ENCODE data around the gene NAGPA.
A peak's percentile ranks its signal among the peaks of the same experiment; 100 is the strongest.
"Not testable (repeated sequence)": the region's sequence is repeated elsewhere in the genome, so short reads cannot be mapped to it uniquely, and the experiment has no call there.

Gene NAGPA

DNA sequence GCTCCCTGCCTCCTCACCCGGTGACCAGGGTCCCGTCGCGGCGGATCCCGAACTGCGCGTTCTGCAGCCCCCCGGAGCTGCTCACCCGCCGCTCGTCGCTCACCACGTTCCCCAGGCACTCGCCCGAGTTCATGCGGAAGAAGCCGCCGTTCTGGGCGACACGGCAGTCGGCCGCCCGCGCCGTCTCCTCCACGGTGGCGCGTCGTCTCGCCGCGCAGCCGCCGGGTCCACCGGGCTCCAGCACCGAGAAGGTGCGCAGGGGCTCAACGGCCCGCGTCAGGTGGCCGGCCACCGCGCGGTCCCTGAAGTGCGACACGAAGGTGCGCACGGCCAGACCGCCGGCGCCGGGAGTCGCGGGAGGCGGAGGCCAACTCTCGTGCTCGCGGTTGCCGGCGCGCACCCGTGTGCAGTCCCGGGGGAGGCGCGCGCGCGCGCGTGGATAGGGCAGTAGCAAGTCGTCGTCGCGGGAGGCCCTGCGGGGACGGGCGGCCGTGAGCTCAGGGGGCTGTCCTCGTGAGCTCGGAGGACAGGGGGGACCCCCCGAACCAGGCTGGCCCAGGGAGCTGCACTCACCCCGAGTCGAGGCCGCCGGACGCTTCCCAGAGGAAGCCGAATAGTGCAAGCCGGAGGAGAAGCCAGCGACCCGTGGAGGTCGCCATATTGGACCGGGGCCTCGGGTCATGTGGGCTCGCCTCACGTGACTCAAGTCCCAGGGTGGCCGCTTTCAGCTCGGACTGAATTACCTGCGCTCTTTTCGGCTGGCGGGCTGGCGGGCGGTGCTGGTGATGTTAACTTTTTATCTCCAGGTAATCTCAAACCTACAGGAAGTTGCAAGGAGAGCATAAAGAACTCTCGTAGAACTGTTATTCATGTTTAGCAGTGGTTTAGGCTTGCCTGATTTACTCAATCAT lies at the start of gene NAGPA:
NAGPA (minus strand) TSS at position 680 of the 911 bp plus-strand sequence; CDS start at position 659, 21 bp downstream.
- H3K36me3 ChIP-seq (ENCODE audit: control insufficient read depth in 1 of 2, insufficient read depth in 2 of 2, low read length in 2 of 2) = peaks cover 8 to 10% of the 10 kb centered on the region in 2 donors
- no peaks in the 10 kb centered on the region for H3K9me3 ChIP-seq (ENCODE audit: control insufficient read depth in 1 of 2, low read length in 2 of 2)
- H3K9ac ChIP-seq (ENCODE audit: low read depth in 1 of 2, low read length in 2 of 2) = peak within 1 kb of the TSS; percentile 48 to 71
- peaks cover 16 to 17% of the 10 kb centered on the region in 2 donors for H3K4me1 ChIP-seq (ENCODE audit: control insufficient read depth in 1 of 2, insufficient read depth in 2 of 2, low read length in 2 of 2)
- H3K27me3 ChIP-seq (ENCODE audit: control insufficient read depth in 1 of 2, insufficient read depth in 2 of 2, low read length in 2 of 2) = no peaks in the 10 kb centered on the region
- H3K4me3 ChIP-seq (ENCODE audit: low read depth in 1 of 2, low read length in 2 of 2) = peak within 1 kb of the TSS; percentile 82 to 95
- peak within 1 kb of the TSS; percentile 61 for H3K27ac ChIP-seq (ENCODE audit: low read depth, low read length)

- H3K9ac ChIP-seq (ENCODE audit: low read depth in 1 of 2, low read length in 2 of 2); H3K27ac ChIP-seq (ENCODE audit: low read depth, low read length); H3K27me3 ChIP-seq (ENCODE audit: control insufficient read depth in 1 of 2, insufficient read depth in 2 of 2, low read length in 2 of 2); H3K4me1 ChIP-seq (ENCODE audit: control insufficient read depth in 1 of 2, insufficient read depth in 2 of 2, low read length in 2 of 2); H3K4me3 ChIP-seq (ENCODE audit: low read depth in 1 of 2, low read length in 2 of 2); H3K9me3 ChIP-seq (ENCODE audit: control insufficient read depth in 1 of 2, low read length in 2 of 2): not testable (repeated sequence)
- peaks cover 4 to 24% of the 10 kb centered on the region in 2 donors for H3K36me3 ChIP-seq (ENCODE audit: control insufficient read depth in 1 of 2, insufficient read depth in 2 of 2, low read length in 2 of 2)
These were observed 47.3 kb upstream of the NAGPA start for GRCh38 chr16:5080996-5081395.

DNA sequence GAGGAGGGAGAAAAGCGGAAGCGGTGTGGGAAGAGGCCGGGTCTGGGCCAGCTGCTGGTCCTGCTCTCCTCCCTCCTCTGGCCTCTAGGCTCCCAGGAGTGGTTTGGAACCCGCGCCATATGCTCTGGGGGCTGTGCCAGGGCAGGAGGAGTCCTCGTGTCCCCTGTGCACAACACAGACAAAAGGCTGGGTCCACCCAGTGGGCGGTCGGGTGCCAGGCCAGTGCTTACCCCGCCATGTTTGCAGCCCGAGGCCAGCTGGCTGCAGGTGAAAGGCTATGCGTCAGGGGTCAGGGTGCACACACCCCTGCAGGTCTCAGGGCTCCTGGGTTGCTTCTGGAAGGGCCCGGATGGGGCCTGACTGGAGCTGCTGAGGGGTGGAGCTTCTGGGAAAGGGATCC lies 46.7 kb upstream of the NAGPA start:
- H3K27me3 ChIP-seq (ENCODE audit: control insufficient read depth in 1 of 2, insufficient read depth in 2 of 2, low read length in 2 of 2); H3K4me1 ChIP-seq (ENCODE audit: control insufficient read depth in 1 of 2, insufficient read depth in 2 of 2, low read length in 2 of 2); H3K9ac ChIP-seq (ENCODE audit: low read depth in 1 of 2, low read length in 2 of 2); H3K27ac ChIP-seq (ENCODE audit: low read depth, low read length); H3K9me3 ChIP-seq (ENCODE audit: control insufficient read depth in 1 of 2, low read length in 2 of 2); H3K4me3 ChIP-seq (ENCODE audit: low read depth in 1 of 2, low read length in 2 of 2): not testable (repeated sequence)
- H3K36me3 ChIP-seq (ENCODE audit: control insufficient read depth in 1 of 2, insufficient read depth in 2 of 2, low read length in 2 of 2) = peaks cover 9 to 25% of the 10 kb centered on the region in 2 donors

- peaks cover 0 to 4% of the 10 kb centered on the region in 2 donors for H3K4me1 ChIP-seq (ENCODE audit: control insufficient read depth in 1 of 2, insufficient read depth in 2 of 2, low read length in 2 of 2)
- H3K36me3 ChIP-seq (ENCODE audit: control insufficient read depth in 1 of 2, insufficient read depth in 2 of 2, low read length in 2 of 2) = peaks cover 12 to 28% of the 10 kb centered on the region in 2 donors
- no peaks in the 10 kb centered on the region for H3K27me3 ChIP-seq (ENCODE audit: control insufficient read depth in 1 of 2, insufficient read depth in 2 of 2, low read length in 2 of 2)
- no peak overlapping the region for H3K9ac ChIP-seq (ENCODE audit: low read depth in 1 of 2, low read length in 2 of 2)
- H3K27ac ChIP-seq (ENCODE audit: low read depth, low read length) = no peak overlapping the region
- no peak overlapping the region for H3K4me3 ChIP-seq (ENCODE audit: low read depth in 1 of 2, low read length in 2 of 2)
- no peaks in the 10 kb centered on the region for H3K9me3 ChIP-seq (ENCODE audit: control insufficient read depth in 1 of 2, low read length in 2 of 2)
These were observed 44.9 kb upstream of the NAGPA start for GRCh38 chr16:5078626-5079025.

GRCh38 chr16:5077304-5077703 lies 43.6 kb upstream of the NAGPA start:
- peaks cover 8 to 10% of the 10 kb centered on the region in 2 donors for H3K4me1 ChIP-seq (ENCODE audit: control insufficient read depth in 1 of 2, insufficient read depth in 2 of 2, low read length in 2 of 2)
- no peak overlapping the region for H3K27ac ChIP-seq (ENCODE audit: low read depth, low read length)
- H3K27me3 ChIP-seq (ENCODE audit: control insufficient read depth in 1 of 2, insufficient read depth in 2 of 2, low read length in 2 of 2) = no peaks in the 10 kb centered on the region
- H3K9ac ChIP-seq (ENCODE audit: low read depth in 1 of 2, low read length in 2 of 2) = no peak overlapping the region
- H3K9me3 ChIP-seq (ENCODE audit: control insufficient read depth in 1 of 2, low read length in 2 of 2) = no peaks in the 10 kb centered on the region
- H3K4me3 ChIP-seq (ENCODE audit: low read depth in 1 of 2, low read length in 2 of 2) = no peak overlapping the region
- H3K36me3 ChIP-seq (ENCODE audit: control insufficient read depth in 1 of 2, insufficient read depth in 2 of 2, low read length in 2 of 2) = peaks cover 12 to 28% of the 10 kb centered on the region in 2 donors

GRCh38 chr16:5075637-5076036 lies 41.9 kb upstream of the NAGPA start:
- H3K27me3 ChIP-seq (ENCODE audit: control insufficient read depth in 1 of 2, insufficient read depth in 2 of 2, low read length in 2 of 2) = no peaks in the 10 kb centered on the region
- no peak overlapping the region for H3K9ac ChIP-seq (ENCODE audit: low read depth in 1 of 2, low read length in 2 of 2)
- H3K27ac ChIP-seq (ENCODE audit: low read depth, low read length) = no peak overlapping the region
- no peaks in the 10 kb centered on the region for H3K9me3 ChIP-seq (ENCODE audit: control insufficient read depth in 1 of 2, low read length in 2 of 2)
- peaks cover 16 to 17% of the 10 kb centered on the region in 2 donors for H3K4me1 ChIP-seq (ENCODE audit: control insufficient read depth in 1 of 2, insufficient read depth in 2 of 2, low read length in 2 of 2)
- H3K36me3 ChIP-seq (ENCODE audit: control insufficient read depth in 1 of 2, insufficient read depth in 2 of 2, low read length in 2 of 2) = peaks cover 12 to 28% of the 10 kb centered on the region in 2 donors
- no peak overlapping the region for H3K4me3 ChIP-seq (ENCODE audit: low read depth in 1 of 2, low read length in 2 of 2)

DNA sequence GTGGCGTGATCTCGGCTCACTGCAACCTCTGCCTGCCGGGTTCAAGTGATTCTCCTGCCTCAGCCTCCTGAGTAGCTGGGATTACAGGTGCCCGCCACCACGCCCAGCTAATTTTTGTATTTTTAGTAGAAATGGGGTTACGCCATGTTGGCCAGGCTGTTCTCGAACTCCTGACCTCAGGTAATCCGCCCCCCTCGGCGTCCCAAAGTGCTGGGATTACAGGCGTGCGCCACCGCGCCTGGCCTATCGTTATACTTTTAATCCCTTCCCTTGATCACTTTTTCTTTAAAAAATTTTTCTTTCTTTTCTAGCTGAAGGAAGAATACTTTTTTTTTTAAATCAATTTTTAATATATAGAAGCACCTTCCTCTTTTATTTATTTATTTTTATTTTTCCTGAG lies 40.0 kb upstream of the NAGPA start:
- H3K27ac ChIP-seq (ENCODE audit: low read depth, low read length); H3K27me3 ChIP-seq (ENCODE audit: control insufficient read depth in 1 of 2, insufficient read depth in 2 of 2, low read length in 2 of 2); H3K9ac ChIP-seq (ENCODE audit: low read depth in 1 of 2, low read length in 2 of 2); H3K9me3 ChIP-seq (ENCODE audit: control insufficient read depth in 1 of 2, low read length in 2 of 2); H3K4me3 ChIP-seq (ENCODE audit: low read depth in 1 of 2, low read length in 2 of 2): not testable (repeated sequence)
- peaks cover 14 to 16% of the 10 kb centered on the region in 2 donors for H3K4me1 ChIP-seq (ENCODE audit: control insufficient read depth in 1 of 2, insufficient read depth in 2 of 2, low read length in 2 of 2)
- peaks cover 12 to 28% of the 10 kb centered on the region in 2 donors for H3K36me3 ChIP-seq (ENCODE audit: control insufficient read depth in 1 of 2, insufficient read depth in 2 of 2, low read length in 2 of 2)

GRCh38 chr16:5073279-5073629 lies 39.5 kb upstream of the NAGPA start:
- Histone ChIP-seq H3K9ac (ENCODE audit: low read depth in 1 of 2, low read length in 2 of 2) (no peak overlapping the region), H3K4me3 (ENCODE audit: low read depth in 1 of 2, low read length in 2 of 2) (no peak overlapping the region), H3K27me3 (ENCODE audit: control insufficient read depth in 1 of 2, insufficient read depth in 2 of 2, low read length in 2 of 2) (no peaks in the 10 kb centered on the region), H3K4me1 (ENCODE audit: control insufficient read depth in 1 of 2, insufficient read depth in 2 of 2, low read length in 2 of 2) (peaks cover 14 to 16% of the 10 kb centered on the region in 2 donors), H3K36me3 (ENCODE audit: control insufficient read depth in 1 of 2, insufficient read depth in 2 of 2, low read length in 2 of 2) (peaks cover 12 to 25% of the 10 kb centered on the region in 2 donors), H3K27ac (ENCODE audit: low read depth, low read length) (no peak overlapping the region), H3K9me3 (ENCODE audit: control insufficient read depth in 1 of 2, low read length in 2 of 2) (no peaks in the 10 kb centered on the region)

DNA sequence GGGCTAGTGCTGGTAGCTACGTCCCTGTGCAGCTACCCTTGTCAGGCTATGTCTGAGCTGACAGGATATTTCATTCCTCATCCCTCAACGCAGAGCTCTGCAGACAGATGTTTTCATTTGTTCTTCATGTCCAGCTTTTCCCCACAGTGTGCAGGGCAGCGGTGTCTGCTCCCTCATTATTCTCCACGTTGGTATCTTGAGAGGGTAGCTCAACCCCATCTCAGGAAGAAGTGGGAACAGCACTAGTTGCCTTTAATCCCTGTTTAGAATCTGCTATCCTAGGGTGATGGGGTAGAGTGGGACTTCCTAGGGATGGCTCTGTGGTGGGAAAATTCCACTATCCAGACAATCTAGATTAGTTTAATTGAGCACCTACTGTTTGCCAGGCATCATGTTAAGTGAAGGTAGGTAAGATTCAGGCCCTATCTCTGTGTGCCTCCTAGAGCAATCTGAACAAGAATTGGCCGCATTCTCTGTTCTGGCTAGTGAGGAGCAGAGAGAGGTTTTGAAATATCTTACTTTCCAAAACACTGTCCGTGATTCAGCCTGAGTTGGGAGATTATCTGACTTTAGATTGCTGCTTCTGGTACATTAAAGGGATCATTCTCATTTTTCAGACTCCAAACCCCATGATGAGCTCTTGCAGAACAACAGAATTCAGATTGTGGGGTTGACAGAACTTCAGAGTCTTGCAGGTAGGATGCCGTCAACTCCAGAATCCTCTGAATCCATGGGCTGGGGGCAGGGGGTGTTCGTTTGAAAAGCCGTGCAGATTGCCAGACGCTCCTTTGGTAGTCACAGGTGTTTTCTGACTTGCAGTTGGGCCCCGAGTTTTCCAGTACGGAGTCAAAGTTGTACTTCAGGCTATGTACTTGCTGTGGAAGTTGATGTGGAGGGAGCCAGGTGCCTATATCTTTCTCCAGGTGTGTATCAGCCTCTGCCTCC lies 38.9 kb upstream of the NAGPA start:
- peak overlapping the region; percentile 64 to 86 for H3K9ac ChIP-seq (ENCODE audit: low read depth in 1 of 2, low read length in 2 of 2)
- no peaks in the 10 kb centered on the region for H3K27me3 ChIP-seq (ENCODE audit: control insufficient read depth in 1 of 2, insufficient read depth in 2 of 2, low read length in 2 of 2)
- H3K27ac ChIP-seq (ENCODE audit: low read depth, low read length) = peak overlapping the region; percentile 35
- H3K4me3 ChIP-seq (ENCODE audit: low read depth in 1 of 2, low read length in 2 of 2) = peak overlapping the region; percentile 77 to 93
- peaks cover 12 to 22% of the 10 kb centered on the region in 2 donors for H3K36me3 ChIP-seq (ENCODE audit: control insufficient read depth in 1 of 2, insufficient read depth in 2 of 2, low read length in 2 of 2)
- H3K9me3 ChIP-seq (ENCODE audit: control insufficient read depth in 1 of 2, low read length in 2 of 2) = no peaks in the 10 kb centered on the region
- H3K4me1 ChIP-seq (ENCODE audit: control insufficient read depth in 1 of 2, insufficient read depth in 2 of 2, low read length in 2 of 2) = peaks cover 14 to 16% of the 10 kb centered on the region in 2 donors

Data from duodenal mucosa (tissue), 2 donors.